ENCODE results near the gene ZFP92.

Gene ZFP92

GRCh38 chrX:153416781-153417450 lies 5.6 kb downstream of the ZFP92 start:
- H3K9ac ChIP-seq (ENCODE audit: insufficient read length, low read depth) = no peak overlapping the region
- no peak overlapping the region for H3K4me3 ChIP-seq (ENCODE audit: insufficient read length, low read depth)
- no peaks in the 10 kb centered on the region for H3K36me3 ChIP-seq (ENCODE audit: insufficient read depth, insufficient read length, low read length)
- H3K4me1 ChIP-seq (ENCODE audit: insufficient read depth, insufficient read length) = no peaks in the 10 kb centered on the region
- H3K9me3 ChIP-seq (ENCODE audit: insufficient read depth, low read length) = no peaks in the 10 kb centered on the region
- DNase-seq (ENCODE audit: low read depth, low spot score) = no peak
- TF ChIP-seq ZNF274 (IDR thresholded peaks at IDR 0.05; ENCODE audit: low read depth, low read length) (no peak), YY1 (IDR thresholded peaks at IDR 0.05; ENCODE audit: insufficient read depth, insufficient read length) (no peak), SUZ12 (IDR thresholded peaks at IDR 0.05; ENCODE audit: extremely low read depth, insufficient read depth, insufficient read length) (no peak)
- peaks cover 8% of the 10 kb centered on the region for H3K27me3 ChIP-seq (ENCODE audit: insufficient read depth, insufficient read length)

GRCh38 chrX:153417637-153418036 lies 6.4 kb downstream of the ZFP92 start:
- TF ChIP-seq ZNF274 (IDR thresholded peaks at IDR 0.05; ENCODE audit: low read depth, low read length) = no peak
- TF ChIP-seq SUZ12 (IDR thresholded peaks at IDR 0.05; ENCODE audit: extremely low read depth, insufficient read depth, insufficient read length) = no peak
- no peak for TF ChIP-seq YY1 (IDR thresholded peaks at IDR 0.05; ENCODE audit: insufficient read depth, insufficient read length)
- Histone ChIP-seq H3K27me3 (ENCODE audit: insufficient read depth, insufficient read length) (peaks cover 1% of the 10 kb centered on the region), H3K4me3 (ENCODE audit: insufficient read length, low read depth) (no peak overlapping the region), H3K4me1 (ENCODE audit: insufficient read depth, insufficient read length) (no peaks in the 10 kb centered on the region), H3K36me3 (ENCODE audit: insufficient read depth, insufficient read length, low read length) (no peaks in the 10 kb centered on the region), H3K9ac (ENCODE audit: insufficient read length, low read depth) (no peak overlapping the region), H3K9me3 (ENCODE audit: insufficient read depth, low read length) (no peaks in the 10 kb centered on the region)
- DNase-seq (ENCODE audit: low read depth, low spot score) = no peak

GRCh38 chrX:153420851-153421599 lies 9.8 kb downstream of the ZFP92 start:
- no peak for TF ChIP-seq ZNF274 (IDR thresholded peaks at IDR 0.05; ENCODE audit: low read depth, low read length)
- no peak for TF ChIP-seq SUZ12 (IDR thresholded peaks at IDR 0.05; ENCODE audit: extremely low read depth, insufficient read depth, insufficient read length)
- no peak for TF ChIP-seq YY1 (IDR thresholded peaks at IDR 0.05; ENCODE audit: insufficient read depth, insufficient read length)
- DNase-seq (ENCODE audit: low read depth, low spot score) = no peak
- Histone ChIP-seq H3K4me1 (ENCODE audit: insufficient read depth, insufficient read length) (no peaks in the 10 kb centered on the region), H3K9ac (ENCODE audit: insufficient read length, low read depth) (no peak overlapping the region), H3K36me3 (ENCODE audit: insufficient read depth, insufficient read length, low read length) (no peaks in the 10 kb centered on the region), H3K4me3 (ENCODE audit: insufficient read length, low read depth) (no peak overlapping the region), H3K9me3 (ENCODE audit: insufficient read depth, low read length) (no peaks in the 10 kb centered on the region), H3K27me3 (ENCODE audit: insufficient read depth, insufficient read length) (no peaks in the 10 kb centered on the region)

GRCh38 chrX:153421856-153422255 lies 10.6 kb downstream of the ZFP92 start:
- no peak for DNase-seq (ENCODE audit: low read depth, low spot score)
- no peaks in the 10 kb centered on the region for H3K27me3 ChIP-seq (ENCODE audit: insufficient read depth, insufficient read length)
- no peaks in the 10 kb centered on the region for H3K9me3 ChIP-seq (ENCODE audit: insufficient read depth, low read length)
- H3K4me3 ChIP-seq (ENCODE audit: insufficient read length, low read depth) = no peak overlapping the region
- no peaks in the 10 kb centered on the region for H3K4me1 ChIP-seq (ENCODE audit: insufficient read depth, insufficient read length)
- no peaks in the 10 kb centered on the region for H3K36me3 ChIP-seq (ENCODE audit: insufficient read depth, insufficient read length, low read length)
- TF ChIP-seq YY1 (IDR thresholded peaks at IDR 0.05; ENCODE audit: insufficient read depth, insufficient read length) (no peak), ZNF274 (IDR thresholded peaks at IDR 0.05; ENCODE audit: low read depth, low read length) (no peak), SUZ12 (IDR thresholded peaks at IDR 0.05; ENCODE audit: extremely low read depth, insufficient read depth, insufficient read length) (no peak)
- no peak overlapping the region for H3K9ac ChIP-seq (ENCODE audit: insufficient read length, low read depth)

- no peak overlapping the region for H3K4me3 ChIP-seq (ENCODE audit: insufficient read length, low read depth)
- H3K9me3 ChIP-seq (ENCODE audit: insufficient read depth, low read length) = no peaks in the 10 kb centered on the region
- H3K4me1 ChIP-seq (ENCODE audit: insufficient read depth, insufficient read length) = no peaks in the 10 kb centered on the region
- no peak for TF ChIP-seq ZNF274 (IDR thresholded peaks at IDR 0.05; ENCODE audit: low read depth, low read length)
- no peak for TF ChIP-seq SUZ12 (IDR thresholded peaks at IDR 0.05; ENCODE audit: extremely low read depth, insufficient read depth, insufficient read length)
- no peak for TF ChIP-seq YY1 (IDR thresholded peaks at IDR 0.05; ENCODE audit: insufficient read depth, insufficient read length)
- no peaks in the 10 kb centered on the region for H3K27me3 ChIP-seq (ENCODE audit: insufficient read depth, insufficient read length)
- no peak for DNase-seq (ENCODE audit: low read depth, low spot score)
- no peak overlapping the region for H3K9ac ChIP-seq (ENCODE audit: insufficient read length, low read depth)
- no peaks in the 10 kb centered on the region for H3K36me3 ChIP-seq (ENCODE audit: insufficient read depth, insufficient read length, low read length)
These were observed 12.4 kb downstream of the ZFP92 start for GRCh38 chrX:153423652-153424051.

- no peak for TF ChIP-seq SUZ12 (IDR thresholded peaks at IDR 0.05; ENCODE audit: extremely low read depth, insufficient read depth, insufficient read length)
- TF ChIP-seq YY1 (IDR thresholded peaks at IDR 0.05; ENCODE audit: insufficient read depth, insufficient read length) = no peak
- no peak for TF ChIP-seq ZNF274 (IDR thresholded peaks at IDR 0.05; ENCODE audit: low read depth, low read length)
- Histone ChIP-seq H3K27me3 (ENCODE audit: insufficient read depth, insufficient read length) (no peaks in the 10 kb centered on the region), H3K9me3 (ENCODE audit: insufficient read depth, low read length) (no peaks in the 10 kb centered on the region), H3K36me3 (ENCODE audit: insufficient read depth, insufficient read length, low read length) (no peaks in the 10 kb centered on the region), H3K4me3 (ENCODE audit: insufficient read length, low read depth) (no peak overlapping the region), H3K9ac (ENCODE audit: insufficient read length, low read depth) (no peak overlapping the region), H3K4me1 (ENCODE audit: insufficient read depth, insufficient read length) (no peaks in the 10 kb centered on the region)
- no peak for DNase-seq (ENCODE audit: low read depth, low spot score)
These were observed 14.9 kb downstream of the ZFP92 start for GRCh38 chrX:153426204-153426603.

GRCh38 chrX:153430796-153431195 lies 19.5 kb downstream of the ZFP92 start:
- TF ChIP-seq ZNF274 (IDR thresholded peaks at IDR 0.05; ENCODE audit: low read depth, low read length) = no peak
- TF ChIP-seq SUZ12 (IDR thresholded peaks at IDR 0.05; ENCODE audit: extremely low read depth, insufficient read depth, insufficient read length) = no peak
- no peak for TF ChIP-seq YY1 (IDR thresholded peaks at IDR 0.05; ENCODE audit: insufficient read depth, insufficient read length)
- Histone ChIP-seq H3K9ac (ENCODE audit: insufficient read length, low read depth) (no peak overlapping the region), H3K4me3 (ENCODE audit: insufficient read length, low read depth) (no peak overlapping the region), H3K4me1 (ENCODE audit: insufficient read depth, insufficient read length) (no peaks in the 10 kb centered on the region), H3K36me3 (ENCODE audit: insufficient read depth, insufficient read length, low read length) (no peaks in the 10 kb centered on the region), H3K9me3 (ENCODE audit: insufficient read depth, low read length) (no peaks in the 10 kb centered on the region), H3K27me3 (ENCODE audit: insufficient read depth, insufficient read length) (no peaks in the 10 kb centered on the region)
- DNase-seq (ENCODE audit: low read depth, low spot score) = no peak

Data from NT2/D1 (cell line).